C4-2B (cell line): ENCODE results near the gene SFMBT1.

ENCODE experiments used
- H3K27ac ChIP-seq: fragments of 450-650 bp; 2 replicates; pipeline ENCODE4 v1.5.1; 2017
- CTCF ChIP-seq: fragments of 450-650 bp; conservative IDR thresholded peaks from 2 replicates; pipeline ENCODE4 v1.5.1; 2017; ENCODE audit warnings: mild to moderate bottlenecking
- ZFX ChIP-seq: fragments of 450-650 bp; IDR thresholded peaks from 2 replicates; pipeline ENCODE4 v1.6.1; 2017

SFMBT1 gene

GRCh38 chr3:52879581-52879980, 166.3 kb downstream of the SFMBT1 start:
- H3K27ac ChIP-seq: no peak overlapping the region
- no peak for TF ChIP-seq ZFX
- no peak for TF ChIP-seq CTCF

- TF ChIP-seq CTCF: no peak; the same call in 1 of the 2 replicates
- no peak for TF ChIP-seq ZFX
- no peak overlapping the region for H3K27ac ChIP-seq
Measured at GRCh38 chr3:52879090-52879489, 166.8 kb downstream of the SFMBT1 start.

GRCh38 chr3:52877085-52877484, 168.8 kb downstream of the SFMBT1 start:
- TF ChIP-seq CTCF: no peak
- TF ChIP-seq ZFX: no peak
- no peak overlapping the region for H3K27ac ChIP-seq

- TF ChIP-seq CTCF (no peak), ZFX (no peak)
- no peak overlapping the region for H3K27ac ChIP-seq
Measured at GRCh38 chr3:52874864-52875587, 170.8 kb downstream of the SFMBT1 start.

GRCh38 chr3:52874160-52874701, 171.6 kb downstream of the SFMBT1 start:
- TF ChIP-seq CTCF: no peak
- TF ChIP-seq ZFX: no peak
- no peak overlapping the region for H3K27ac ChIP-seq

- no peak overlapping the region for H3K27ac ChIP-seq
- TF ChIP-seq ZFX: no peak
- no peak for TF ChIP-seq CTCF
Measured at GRCh38 chr3:52873433-52874159, 172.3 kb downstream of the SFMBT1 start.

- no peak for TF ChIP-seq ZFX
- no peak for TF ChIP-seq CTCF
- H3K27ac ChIP-seq: peak overlapping the region; percentile 21; the same call in 1 of the 2 replicates
Measured at GRCh38 chr3:52872245-52872644, 173.6 kb downstream of the SFMBT1 start.
